Mucosa of descending colon (tissue), 3 donors: ENCODE results near the gene CDC25C. TPM values are rescaled to one million over a fixed set of nuclear protein-coding genes. Genes with fewer than 3 reads are reported as not detected.

Experiments
- ATAC-seq: fragments of 200-7000 bp; cut with Tn5 transposase; one replicate; pipeline ENCODE4 v1.9.1; 2020; ENCODE audit warnings: mild to moderate bottlenecking, moderate library complexity
- DNase-seq, 3 donors: peaks; one replicate each; pipeline ENCODE4 v3.0.0-alpha.2; 2020
- H3K36me3 ChIP-seq: fragments of 200-600 bp; one replicate; pipeline ENCODE4 v1.8.0; 2021; ENCODE audit warnings: low read depth, mild to moderate bottlenecking
- H3K4me1 ChIP-seq: fragments of 200-600 bp; one replicate; pipeline ENCODE4 v1.8.0; 2021; ENCODE audit warnings: low read depth, mild to moderate bottlenecking
- H3K4me3 ChIP-seq: fragments of 200-600 bp; one replicate; pipeline ENCODE4 v1.8.0; 2021; ENCODE audit warnings: mild to moderate bottlenecking
- H3K9me3 ChIP-seq: fragments of 200-600 bp; one replicate; pipeline ENCODE4 v1.8.0; 2021; ENCODE audit warnings: mild to moderate bottlenecking
- intact Hi-C, 2 donors: fragments of 100-400 bp; cut with DNase I in 1 of 2; cut with micrococcal nuclease in 1 of 2; formaldehyde crosslinking; loops; one replicate each; pipeline versions ENCODE4 v1.11.0 to v1.11.1; 2022; cut with DNase I, micrococcal nuclease
- total RNA-seq, 3 donors: library from RNA; stranded (reverse); fragmentation: NEBNext Ultra II Directional in 2 of 3; extraction: Animal tissue kit (Norgen Biotek cat#: 25700) in 2 of 3; gene quantifications; one replicate each; pipeline versions ENCODE4 v1.2.1 to v1.2.4, GENCODE V29; 2021 to 2023
- TF ChIP-seq, protein P1 (sequence below): fragments of 200-600 bp; IDR thresholded peaks from one replicate; pipeline ENCODE4 v1.8.0; 2022; ENCODE audit warnings: antibody characterized with exemption, mild to moderate bottlenecking
- donor health status: DM: no; HTN: no; CAD: no; lungs with moderate emphysema.
- donor health status: DM: no; HTN: no; CAD: no.
- donor health status: DM: no; HTN: yes; CAD: no.

CDC25C gene
- total RNA-seq, 3 donors from 2014 or later: 0.79 to 4.1 (median 1.3) TPM

DNA sequence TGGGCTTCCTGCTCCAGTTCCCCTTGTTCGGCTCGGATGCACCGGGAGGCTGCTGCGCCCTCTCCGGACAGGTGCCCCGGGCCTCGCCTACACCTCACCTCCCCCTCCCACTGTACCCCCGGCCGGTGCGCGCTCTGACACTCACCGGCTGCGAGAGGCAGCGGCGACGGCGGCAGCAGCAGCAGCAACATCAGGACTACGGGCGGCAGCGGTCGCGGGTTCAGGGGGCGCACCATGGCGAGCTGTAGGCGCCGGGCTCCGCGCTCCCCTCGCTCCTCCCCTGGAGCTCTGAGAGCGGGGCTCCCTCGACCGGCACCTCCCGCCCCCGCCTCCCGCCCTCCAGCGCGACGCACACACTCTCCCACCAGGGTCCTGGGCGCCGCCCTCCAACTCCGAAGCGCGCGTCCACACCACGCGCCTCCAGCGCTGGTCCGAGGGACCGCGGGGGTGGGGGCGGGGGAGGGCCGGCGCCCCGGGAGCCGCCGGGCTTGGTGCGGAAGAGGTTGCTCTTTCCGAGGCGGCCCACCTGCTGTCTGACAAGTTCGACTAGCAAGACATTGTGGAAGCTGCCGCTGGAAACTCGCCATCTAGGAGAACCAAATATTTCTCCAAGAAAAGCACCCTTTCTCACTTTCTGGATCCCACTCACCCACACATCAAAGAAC, 57.3 kb downstream of the CDC25C start, which contains the start of gene GFRA3:
GFRA3 (minus strand) TSS at position 433 of the 665 bp plus-strand sequence; CDS start at position 236, 197 bp downstream.
- intact Hi-C loops: no loop called here
- DNase-seq (no peak), ATAC-seq (peak; percentile 19)
- Histone ChIP-seq H3K9me3 (no peaks in the 10 kb centered on the region), H3K4me1 (peaks cover 6% of the 10 kb centered on the region), H3K36me3 (no peaks in the 10 kb centered on the region), H3K4me3 (no peak within 1 kb of the TSS)
- TF ChIP-seq, protein P1, sequence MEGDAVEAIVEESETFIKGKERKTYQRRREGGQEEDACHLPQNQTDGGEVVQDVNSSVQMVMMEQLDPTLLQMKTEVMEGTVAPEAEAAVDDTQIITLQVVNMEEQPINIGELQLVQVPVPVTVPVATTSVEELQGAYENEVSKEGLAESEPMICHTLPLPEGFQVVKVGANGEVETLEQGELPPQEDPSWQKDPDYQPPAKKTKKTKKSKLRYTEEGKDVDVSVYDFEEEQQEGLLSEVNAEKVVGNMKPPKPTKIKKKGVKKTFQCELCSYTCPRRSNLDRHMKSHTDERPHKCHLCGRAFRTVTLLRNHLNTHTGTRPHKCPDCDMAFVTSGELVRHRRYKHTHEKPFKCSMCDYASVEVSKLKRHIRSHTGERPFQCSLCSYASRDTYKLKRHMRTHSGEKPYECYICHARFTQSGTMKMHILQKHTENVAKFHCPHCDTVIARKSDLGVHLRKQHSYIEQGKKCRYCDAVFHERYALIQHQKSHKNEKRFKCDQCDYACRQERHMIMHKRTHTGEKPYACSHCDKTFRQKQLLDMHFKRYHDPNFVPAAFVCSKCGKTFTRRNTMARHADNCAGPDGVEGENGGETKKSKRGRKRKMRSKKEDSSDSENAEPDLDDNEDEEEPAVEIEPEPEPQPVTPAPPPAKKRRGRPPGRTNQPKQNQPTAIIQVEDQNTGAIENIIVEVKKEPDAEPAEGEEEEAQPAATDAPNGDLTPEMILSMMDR: no peak

DNA sequence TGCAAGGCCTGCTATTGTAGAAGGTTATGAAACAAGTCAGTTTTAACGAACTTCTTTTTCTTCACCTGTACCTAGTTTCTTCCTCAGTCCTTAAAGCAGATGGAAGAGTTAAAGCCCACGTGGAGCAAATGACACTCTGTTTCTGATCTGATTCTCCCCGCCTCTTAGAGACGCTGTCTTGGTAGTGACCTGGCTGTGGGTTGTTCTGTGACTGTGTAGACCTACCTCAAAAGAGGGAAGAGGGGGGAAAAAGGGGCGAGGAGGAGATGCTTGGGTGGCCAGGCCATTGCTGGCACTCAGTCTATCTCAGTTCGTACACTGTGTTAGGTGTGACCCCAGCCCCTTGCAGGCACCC, 57.8 kb downstream of the CDC25C start:
- TF ChIP-seq, protein P1: no peak
- intact Hi-C loops: no loop called here
- ATAC-seq: no peak

DNA sequence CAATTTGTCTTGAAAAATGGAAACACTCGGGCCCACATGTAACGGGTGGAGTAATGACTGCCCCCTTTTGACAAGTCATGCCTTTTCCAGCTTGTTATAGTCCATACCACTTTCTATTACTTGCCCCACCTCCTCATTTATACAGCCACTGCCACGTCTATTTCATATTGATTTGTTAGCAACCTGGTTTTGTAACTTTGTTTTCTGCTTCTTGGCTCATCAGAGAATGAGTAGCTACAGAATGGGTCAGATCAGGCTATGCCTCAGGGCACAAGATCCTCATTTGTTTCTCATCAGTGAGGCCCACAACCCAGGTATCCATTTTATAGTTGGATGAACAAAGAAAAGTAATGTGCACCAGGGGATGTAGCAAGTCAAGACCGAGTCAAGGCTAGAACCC, 58.9 kb downstream of the CDC25C start:
- ATAC-seq (no peak), DNase-seq (no peak)
- no peak overlapping the region for H3K4me3 ChIP-seq
- H3K4me1 ChIP-seq: peaks cover 6% of the 10 kb centered on the region
- TF ChIP-seq, protein P1: no peak
- intact Hi-C loops: no loop called here
- no peaks in the 10 kb centered on the region for H3K36me3 ChIP-seq
- H3K9me3 ChIP-seq: no peaks in the 10 kb centered on the region

More for the DNA sequence above, 57.8 kb downstream of the CDC25C start:
- H3K4me1 ChIP-seq: peaks cover 6% of the 10 kb centered on the region
- DNase-seq: no peak
- no peaks in the 10 kb centered on the region for H3K36me3 ChIP-seq
- H3K4me3 ChIP-seq: no peak overlapping the region
- no peaks in the 10 kb centered on the region for H3K9me3 ChIP-seq

DNA sequence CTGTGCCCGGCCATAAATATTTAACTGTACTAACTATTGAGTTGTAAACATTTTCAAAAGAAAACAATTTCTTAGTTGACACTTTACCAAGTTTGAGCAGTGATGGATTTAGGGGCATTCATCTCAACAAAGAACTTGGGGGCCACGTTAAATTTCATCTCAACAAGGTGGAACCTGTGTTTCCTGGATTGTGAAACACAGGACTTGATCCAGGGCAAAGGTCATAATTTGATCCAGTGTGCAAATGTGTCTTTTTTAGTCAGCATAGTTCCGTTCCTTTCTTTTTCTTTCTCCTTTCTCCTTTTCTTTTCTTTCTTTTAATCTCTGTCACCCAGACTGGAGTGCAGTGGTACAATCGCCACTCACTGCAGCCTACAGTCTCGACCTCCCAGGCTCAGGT, 60.3 kb downstream of the CDC25C start:
- DNase-seq: no peak
- no peak for ATAC-seq

DNA sequence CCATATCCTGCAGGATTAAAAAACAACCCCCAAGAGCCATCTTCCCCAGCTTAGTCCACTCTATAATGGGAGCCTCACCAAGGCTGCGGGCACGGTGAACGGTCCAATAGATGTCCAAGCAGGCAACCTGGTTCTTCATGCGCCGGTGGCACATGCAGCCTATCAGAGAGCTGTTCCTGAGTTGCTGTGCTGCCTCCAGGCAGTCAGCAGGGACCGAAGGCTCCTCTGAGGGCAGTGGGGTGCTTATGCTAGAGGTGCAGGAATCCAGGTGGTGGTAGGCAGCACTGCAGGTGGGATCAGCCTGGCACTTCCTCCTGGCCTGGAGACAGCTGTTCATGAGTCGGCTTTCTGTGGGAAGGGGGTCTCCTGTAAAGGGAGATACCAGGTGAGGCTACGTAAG, 67.4 kb downstream of the CDC25C start:
- DNase-seq: no peak
- H3K36me3 ChIP-seq: no peaks in the 10 kb centered on the region
- TF ChIP-seq, protein P1: no peak
- H3K4me3 ChIP-seq: no peak overlapping the region
- intact Hi-C loops: no loop called here
- no peaks in the 10 kb centered on the region for H3K4me1 ChIP-seq
- H3K9me3 ChIP-seq: no peaks in the 10 kb centered on the region
- ATAC-seq: no peak

More for the DNA sequence above, 60.3 kb downstream of the CDC25C start:
- no peak overlapping the region for H3K4me3 ChIP-seq
- TF ChIP-seq, protein P1: no peak
- peaks cover 6% of the 10 kb centered on the region for H3K4me1 ChIP-seq
- no peaks in the 10 kb centered on the region for H3K9me3 ChIP-seq
- H3K36me3 ChIP-seq: no peaks in the 10 kb centered on the region
- intact Hi-C loops: no loop called here
